H1 (cell line): ENCODE results near the gene RNF8.

Experiments used
- CTCF ChIP-seq, 3 experiments: IDR thresholded peaks; 1 replicate in 2 of 3; 2 replicates in 1 of 3; pipeline versions ENCODE4 v1.5.1 to v1.6.1; 2011; ENCODE audit warnings: low read length in 3 of 3, mild to moderate bottlenecking in 3 of 3, inconsistent platforms in 2 of 3, low read depth in 1 of 3, moderate library complexity in 1 of 3; ENCODE audit not compliant: insufficient read depth in 1 of 3; ENCODE audit errors: control extremely low read depth in 1 of 3
- EGR1 ChIP-seq: IDR thresholded peaks from 2 replicates; pipeline ENCODE4 v1.6.1; 2011; ENCODE audit warnings: low read depth, low read length, borderline replicate concordance
- EP300 ChIP-seq, 2 experiments: IDR thresholded peaks; 1 replicate in 1 of 2; 2 replicates in 1 of 2; pipeline ENCODE4 v1.6.1; 2011 to 2012; ENCODE audit warnings: low read depth in 2 of 2, low read length in 2 of 2, mild to moderate bottlenecking in 2 of 2, borderline replicate concordance in 1 of 2, inconsistent platforms in 1 of 2, moderate library complexity in 1 of 2
- JUND ChIP-seq: IDR thresholded peaks from 2 replicates; pipeline ENCODE4 v1.6.1; 2011; ENCODE audit warnings: mild to moderate bottlenecking, improper control_type of control experiment, low read length
- KDM1A ChIP-seq: fragments of 200-600, 300-600 bp; sonication (generic); IDR thresholded peaks from 2 replicates; pipeline ENCODE4 v1.7.1; 2016; ENCODE audit warnings: mild to moderate bottlenecking, low read length, borderline replicate concordance
- POLR2A ChIP-seq, 2 experiments: IDR thresholded peaks; 1 replicate in 1 of 2; 2 replicates in 1 of 2; pipeline ENCODE4 v1.6.1; 2011; ENCODE audit warnings: low read depth in 2 of 2, low read length in 2 of 2, mild to moderate bottlenecking in 2 of 2; ENCODE audit errors: control extremely low read depth in 1 of 2
- POLR2AphosphoS5 ChIP-seq: IDR thresholded peaks from 2 replicates; pipeline ENCODE4 v1.6.1; 2011; ENCODE audit warnings: low read depth, low read length

- no peak for TF ChIP-seq KDM1A
- no peak for TF ChIP-seq EGR1
- no peak for TF ChIP-seq CTCF (IDR thresholded peaks at IDR 0.05; ENCODE audit: control extremely low read depth in 1 of 3, insufficient read depth in 1 of 3, low read depth in 1 of 3, low read length in 3 of 3)
- TF ChIP-seq POLR2A (IDR thresholded peaks at IDR 0.05; ENCODE audit: control extremely low read depth in 1 of 2, low read depth in 2 of 2, low read length in 2 of 2) = no peak
- no peak for TF ChIP-seq JUND
- TF ChIP-seq EP300 (IDR thresholded peaks at IDR 0.05; ENCODE audit: borderline replicate concordance in 1 of 2, low read depth in 2 of 2, low read length in 2 of 2) = no peak
- no peak for TF ChIP-seq POLR2AphosphoS5
Measured at GRCh38 chr6:37316071-37316470, 37.7 kb upstream of the RNF8 start.
